Stomach (tissue), 9 donors: ENCODE data around the gene AP2A1. TPM values are rescaled to one million over a fixed set of nuclear protein-coding genes. Genes with fewer than 3 reads are reported as not detected.

Experiments used
- DNase-seq, 2 donors: peaks; one replicate each; pipeline versions ENCODE4 v3.0.0 to v3.0.0-alpha.2; 2013 to 2019
- H3K27ac ChIP-seq, 5 donors: fragments of 200-600 bp in 4 of 5; sonication (generic) in 4 of 5; one replicate each; pipeline ENCODE4 v1.5.1; 2013 to 2019; ENCODE audit warnings: mild to moderate bottlenecking in 1 of 5, moderate library complexity in 1 of 5
- H3K27me3 ChIP-seq, 3 donors: fragments of 200-600 bp; sonication (generic); one replicate each; pipeline ENCODE4 v1.5.1; 2017 to 2019; ENCODE audit warnings: mixed run types in 1 of 3
- H3K36me3 ChIP-seq, 4 donors: fragments of 200-600 bp; sonication (generic); 1 replicate in 3 of 4; 2 replicates in 1 of 4; pipeline ENCODE4 v1.5.1; 2016 to 2019
- H3K4me1 ChIP-seq, 4 donors: fragments of 200-600 bp; sonication (generic); one replicate each; pipeline ENCODE4 v1.5.1; 2016 to 2019
- H3K4me3 ChIP-seq, 4 donors: fragments of 200-600 bp; sonication (generic) in 3 of 4; one replicate each; pipeline ENCODE4 v1.5.1; 2016 to 2019; ENCODE audit warnings: mild to moderate bottlenecking in 1 of 4
- H3K9me3 ChIP-seq, 4 donors: fragments of 200-600 bp; sonication (generic); one replicate each; pipeline ENCODE4 v1.5.1; 2016 to 2019
- EP300 ChIP-seq: sonication (generic); formaldehyde crosslinking; IDR thresholded peaks from one replicate; pipeline ENCODE4 v1.6.1; 2017; ENCODE audit warnings: antibody characterized with exemption
- POLR2A ChIP-seq, 4 donors: fragments of 450-650 bp; IDR thresholded peaks; one replicate each; pipeline ENCODE4 v1.6.1; 2016; ENCODE audit warnings: antibody characterized with exemption in 4 of 4, control low read depth in 2 of 4, mild to moderate bottlenecking in 1 of 4, moderate library complexity in 1 of 4
- POLR2AphosphoS5 ChIP-seq, 3 donors: sonication (generic); formaldehyde crosslinking; IDR thresholded peaks; one replicate each; pipeline ENCODE4 v1.6.1; 2016; ENCODE audit warnings: antibody characterized with exemption in 3 of 3
- whole genome bisulfite sequencing, 5 donors: extraction: QIAGEN DNeasy Blood & Tissue Kit in 3 of 5; methylation state at CpG; one replicate each; pipeline versions ENCODE4 v1.1.5 to v1.1.7; 2013 to 2018; 5-methylcytosine and 5-hydroxymethylcytosine counted together
- intact Hi-C: fragments of 100-400 bp; cut with DNase I; formaldehyde crosslinking; loops from one replicate; pipeline ENCODE4 v1.15.1; 2023; ENCODE audit warnings: low total_unique reads
- polyA plus RNA-seq, 3 donors: library from polyadenylated mRNA; stranded (reverse); fragments of 200-250 nt; gene quantifications; one replicate each; pipeline ENCODE4 v1.2.3, GENCODE V29; 2013
- total RNA-seq, 5 donors: library from RNA; depleted of rRNA; stranded (reverse); fragments of >200 nt; gene quantifications; one replicate each; pipeline versions ENCODE4 v1.1.0 to v1.2.3, GENCODE V29; 2014 to 2016
- TF ChIP-seq, protein P1 (sequence below), 7 experiments: fragments of 450-650 bp in 4 of 7; fragments of 200-600 bp in 3 of 7; sonication (generic) in 3 of 7; IDR thresholded peaks; one replicate each; pipeline ENCODE4 v1.5.1; 2016 to 2019; ENCODE audit warnings: antibody characterized with exemption in 7 of 7, control low read depth in 2 of 7, mild to moderate bottlenecking in 1 of 7
- donor health status: healthy with polysubstance abuse.
- donor health status: Bipolar disorder and iron deficiency.
- donor health status: healthy.

AP2A1 gene
- total and polyA plus RNA-seq, 8 donors: 19.8 to 177 (median 29.2) TPM

GRCh38 chr19:49807904-49808675 is 41.3 kb downstream of the AP2A1 start:
- H3K4me1 ChIP-seq: peaks cover 12 to 48% (median 36%) of the 10 kb centered on the region in 4 donors
- intact Hi-C loops: no loop called here
- H3K9me3 ChIP-seq: no peaks in the 10 kb centered on the region
- WGBS, 5 donors: 78 to 84% (median 81%) methylated on average over 20 of the region's 20 CpGs
- H3K4me3 ChIP-seq: peak overlapping the region; percentile 73 to 91 (median 80)
- H3K27me3 ChIP-seq: no peaks in the 10 kb centered on the region
- TF ChIP-seq POLR2AphosphoS5 (IDR thresholded peaks at IDR 0.05) (no peak), EP300 (no peak), POLR2A (IDR thresholded peaks at IDR 0.05) (no peak)
- peaks cover 21 to 49% (median 47%) of the 10 kb centered on the region in 4 donors for H3K36me3 ChIP-seq
- DNase-seq: no peak
- peak overlapping the region; percentile 15 to 89 (median 86) for H3K27ac ChIP-seq

DNA sequence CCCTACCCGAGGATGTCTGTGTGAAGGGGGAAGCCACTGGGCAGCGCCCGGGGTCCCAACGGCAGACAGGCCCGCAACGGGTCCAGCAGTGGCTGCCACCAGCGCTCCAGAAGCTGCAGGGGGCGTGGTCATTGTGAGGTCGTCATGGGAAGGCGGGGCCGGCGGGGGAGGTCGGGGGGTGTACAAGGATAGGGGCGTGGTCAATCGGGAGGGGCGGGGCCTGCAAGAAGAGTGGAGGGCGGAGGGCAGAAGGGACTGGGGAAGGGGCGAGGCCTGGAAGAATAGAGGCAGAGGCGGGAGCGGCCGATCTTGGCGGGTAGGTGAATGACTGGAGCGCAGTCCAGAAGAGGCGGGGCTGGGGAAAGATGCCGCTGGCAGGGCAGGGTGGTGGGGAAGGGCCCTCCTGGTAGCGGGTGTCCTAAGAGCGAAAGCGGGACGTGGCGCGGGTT is 41.9 kb downstream of the AP2A1 start:
- Histone ChIP-seq H3K4me1 (peaks cover 12 to 49% (median 37%) of the 10 kb centered on the region in 4 donors), H3K9me3 (no peaks in the 10 kb centered on the region), H3K36me3 (peaks cover 14 to 42% (median 40%) of the 10 kb centered on the region in 4 donors), H3K27ac (peak overlapping the region; percentile 79 to 89 (median 86)), H3K27me3 (no peaks in the 10 kb centered on the region), H3K4me3 (peak overlapping the region; percentile 73 to 91 (median 80))
- intact Hi-C loops: no loop called here
- peak in 1 of 3 donors; percentile 4 for TF ChIP-seq POLR2AphosphoS5 (IDR thresholded peaks at IDR 0.05)
- TF ChIP-seq, protein P1, sequence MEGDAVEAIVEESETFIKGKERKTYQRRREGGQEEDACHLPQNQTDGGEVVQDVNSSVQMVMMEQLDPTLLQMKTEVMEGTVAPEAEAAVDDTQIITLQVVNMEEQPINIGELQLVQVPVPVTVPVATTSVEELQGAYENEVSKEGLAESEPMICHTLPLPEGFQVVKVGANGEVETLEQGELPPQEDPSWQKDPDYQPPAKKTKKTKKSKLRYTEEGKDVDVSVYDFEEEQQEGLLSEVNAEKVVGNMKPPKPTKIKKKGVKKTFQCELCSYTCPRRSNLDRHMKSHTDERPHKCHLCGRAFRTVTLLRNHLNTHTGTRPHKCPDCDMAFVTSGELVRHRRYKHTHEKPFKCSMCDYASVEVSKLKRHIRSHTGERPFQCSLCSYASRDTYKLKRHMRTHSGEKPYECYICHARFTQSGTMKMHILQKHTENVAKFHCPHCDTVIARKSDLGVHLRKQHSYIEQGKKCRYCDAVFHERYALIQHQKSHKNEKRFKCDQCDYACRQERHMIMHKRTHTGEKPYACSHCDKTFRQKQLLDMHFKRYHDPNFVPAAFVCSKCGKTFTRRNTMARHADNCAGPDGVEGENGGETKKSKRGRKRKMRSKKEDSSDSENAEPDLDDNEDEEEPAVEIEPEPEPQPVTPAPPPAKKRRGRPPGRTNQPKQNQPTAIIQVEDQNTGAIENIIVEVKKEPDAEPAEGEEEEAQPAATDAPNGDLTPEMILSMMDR (IDR thresholded peaks at IDR 0.05): no peak
- 1 to 8% (median 2%) methylated on average over 27 to 31 of the region's 31 CpGs for WGBS, 5 donors
- DNase-seq: peak; percentile 96

DNA sequence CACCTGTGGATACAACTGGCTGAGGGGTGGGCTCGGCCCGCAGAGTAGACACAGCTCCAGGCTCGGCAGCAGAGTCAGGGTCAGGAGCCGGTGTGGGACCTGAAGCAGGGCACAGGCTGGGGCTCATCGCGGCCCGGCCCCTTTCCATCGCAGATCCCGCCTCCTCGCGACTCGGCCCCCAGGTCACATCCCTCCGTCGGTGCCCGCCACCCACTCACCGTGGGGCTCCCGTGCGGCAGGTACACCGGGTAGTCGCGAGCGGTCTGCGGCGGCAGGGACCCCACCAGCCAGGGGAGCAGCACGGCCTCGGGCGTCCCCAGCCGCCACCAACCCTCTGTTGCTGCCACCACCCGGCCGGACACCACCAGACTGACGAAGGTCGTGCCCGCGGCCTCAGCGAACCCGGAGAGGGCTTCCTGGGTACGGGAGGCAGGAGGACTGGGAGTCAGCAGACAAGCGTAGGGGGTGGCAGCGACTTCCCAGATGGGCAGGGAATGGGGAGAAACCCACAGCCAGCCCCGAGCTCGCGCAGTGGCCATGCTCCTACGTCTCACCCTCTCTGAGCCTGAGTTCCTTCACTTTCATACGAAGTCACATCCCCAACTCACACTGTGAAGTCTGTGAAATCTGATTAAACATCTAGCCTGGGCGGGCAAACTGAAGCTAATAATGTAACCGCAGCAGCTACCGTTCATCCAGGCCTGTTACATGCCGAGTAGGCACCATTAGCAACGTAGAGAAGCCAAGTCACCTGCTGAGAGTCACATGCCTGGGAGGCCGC is 42.5 kb downstream of the AP2A1 start:
- H3K36me3 ChIP-seq: peaks cover 14 to 36% (median 34%) of the 10 kb centered on the region in 4 donors
- TF ChIP-seq POLR2A (IDR thresholded peaks at IDR 0.05): no peak
- TF ChIP-seq EP300: no peak
- TF ChIP-seq POLR2AphosphoS5 (IDR thresholded peaks at IDR 0.05): peak in 2 of 3 donors; percentile 13 to 19
- WGBS, 5 donors: 4 to 15% (median 10%) methylated on average over 16 to 50 of the region's 50 CpGs
- H3K9me3 ChIP-seq: no peaks in the 10 kb centered on the region
- peak overlapping the region; percentile 73 to 91 (median 80) for H3K4me3 ChIP-seq
- peaks cover 12 to 56% (median 37%) of the 10 kb centered on the region in 4 donors for H3K4me1 ChIP-seq
- intact Hi-C loops: no loop called here
- no peaks in the 10 kb centered on the region for H3K27me3 ChIP-seq
- DNase-seq: peak; percentile 66 to 76
- H3K27ac ChIP-seq: peak overlapping the region; percentile 79 to 89 (median 86)

- H3K9me3 ChIP-seq: no peaks in the 10 kb centered on the region
- TF ChIP-seq, protein P1 (IDR thresholded peaks at IDR 0.05): no peak
- TF ChIP-seq POLR2AphosphoS5 (IDR thresholded peaks at IDR 0.05): no peak
- no peak for TF ChIP-seq POLR2A (IDR thresholded peaks at IDR 0.05)
- no peak for TF ChIP-seq EP300
- DNase-seq: no peak
- H3K27ac ChIP-seq: peak overlapping the region; percentile 79 to 89 (median 86)
- H3K4me3 ChIP-seq: peak overlapping the region; percentile 73 to 91 (median 80)
- no peaks in the 10 kb centered on the region for H3K27me3 ChIP-seq
- WGBS, 5 donors: 88 to 99% (median 94%) methylated on average over 5 of the region's 5 CpGs
- intact Hi-C loops: no loop called here
- H3K36me3 ChIP-seq: peaks cover 8 to 30% (median 28%) of the 10 kb centered on the region in 4 donors
- H3K4me1 ChIP-seq: peaks cover 12 to 56% (median 37%) of the 10 kb centered on the region in 4 donors
Observed at GRCh38 chr19:49809941-49810389, 43.2 kb downstream of the AP2A1 start.

GRCh38 chr19:49811328-49811727 is 44.5 kb downstream of the AP2A1 start:
- Histone ChIP-seq H3K4me1 (peaks cover 12 to 48% (median 39%) of the 10 kb centered on the region in 4 donors), H3K4me3 (no peak overlapping the region), H3K36me3 (peaks cover 7 to 16% (median 14%) of the 10 kb centered on the region in 4 donors), H3K9me3 (no peaks in the 10 kb centered on the region), H3K27ac (peak overlapping the region in 1 of 5 donors; percentile 92), H3K27me3 (no peaks in the 10 kb centered on the region)
- 89 to 98% (median 92%) methylated on average over 6 of the region's 6 CpGs for WGBS, 5 donors
- DNase-seq: no peak
- TF ChIP-seq, protein P1 (IDR thresholded peaks at IDR 0.05): no peak
- no peak for TF ChIP-seq EP300
- TF ChIP-seq POLR2A (IDR thresholded peaks at IDR 0.05): no peak
- TF ChIP-seq POLR2AphosphoS5 (IDR thresholded peaks at IDR 0.05): no peak
- intact Hi-C loops: no loop called here
